WERI-Rb-1 (cell line): ENCODE results near the gene PPP5C.

Experiments used
- DNase-seq: peaks from one replicate; pipeline ENCODE4 v3.0.0-alpha.2; 2020
- H3K27ac ChIP-seq: fragments of 250-450 bp; sonication (Bioruptor Pico); 2 replicates; pipeline ENCODE4 v1.5.1; 2020; ENCODE audit warnings: mild to moderate bottlenecking, moderate library complexity
- H3K27me3 ChIP-seq: fragments of 250-450 bp; sonication (Bioruptor Pico); 2 replicates; pipeline ENCODE4 v1.5.1; 2021; ENCODE audit warnings: mild to moderate bottlenecking, low read depth, moderate library complexity; ENCODE audit not compliant: insufficient read depth, severe bottlenecking
- H3K36me3 ChIP-seq: fragments of 250-450 bp; sonication (Bioruptor Pico); 2 replicates; pipeline ENCODE4 v1.5.1; 2020; ENCODE audit warnings: mild to moderate bottlenecking, moderate library complexity
- H3K4me3 ChIP-seq: 2 replicates; pipeline ENCODE4 v1.5.1; 2011; ENCODE audit warnings: low read depth, mild to moderate bottlenecking, control low read depth, low read length
- H3K9me3 ChIP-seq: fragments of 250-450 bp; sonication (Bioruptor Pico); 2 replicates; pipeline ENCODE4 v1.5.1; 2021; ENCODE audit warnings: mild to moderate bottlenecking, moderate library complexity; ENCODE audit not compliant: severe bottlenecking
- TF ChIP-seq, protein P1 (sequence below): IDR thresholded peaks from 2 replicates; pipeline ENCODE4 v1.5.1; 2011; ENCODE audit warnings: low read depth, mild to moderate bottlenecking, control low read depth, inconsistent platforms, low read length

The PPP5C gene

DNA sequence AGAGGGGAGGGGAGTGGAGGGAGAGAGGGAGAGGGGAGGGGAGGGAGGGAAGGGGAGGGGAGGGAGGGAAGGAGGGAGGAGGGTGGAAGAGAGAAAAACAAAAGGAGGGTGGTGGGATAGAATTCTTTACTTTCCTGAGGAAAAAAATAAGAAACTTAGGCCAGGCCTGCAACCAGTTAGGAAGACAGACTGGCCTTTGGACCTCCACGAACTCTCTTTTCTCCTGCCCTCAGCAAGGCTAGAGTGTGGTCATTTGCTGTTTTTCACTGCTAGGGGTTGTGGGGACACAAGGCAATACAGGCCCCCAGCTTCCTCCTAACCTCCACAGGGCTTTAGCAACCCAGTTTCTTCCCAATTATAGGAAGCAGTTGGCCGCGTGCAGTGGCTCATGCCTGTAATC, 62.3 kb downstream of the PPP5C start:
- no peaks in the 10 kb centered on the region for H3K27me3 ChIP-seq
- no peaks in the 10 kb centered on the region for H3K36me3 ChIP-seq
- no peak overlapping the region for H3K4me3 ChIP-seq
- TF ChIP-seq, protein P1, sequence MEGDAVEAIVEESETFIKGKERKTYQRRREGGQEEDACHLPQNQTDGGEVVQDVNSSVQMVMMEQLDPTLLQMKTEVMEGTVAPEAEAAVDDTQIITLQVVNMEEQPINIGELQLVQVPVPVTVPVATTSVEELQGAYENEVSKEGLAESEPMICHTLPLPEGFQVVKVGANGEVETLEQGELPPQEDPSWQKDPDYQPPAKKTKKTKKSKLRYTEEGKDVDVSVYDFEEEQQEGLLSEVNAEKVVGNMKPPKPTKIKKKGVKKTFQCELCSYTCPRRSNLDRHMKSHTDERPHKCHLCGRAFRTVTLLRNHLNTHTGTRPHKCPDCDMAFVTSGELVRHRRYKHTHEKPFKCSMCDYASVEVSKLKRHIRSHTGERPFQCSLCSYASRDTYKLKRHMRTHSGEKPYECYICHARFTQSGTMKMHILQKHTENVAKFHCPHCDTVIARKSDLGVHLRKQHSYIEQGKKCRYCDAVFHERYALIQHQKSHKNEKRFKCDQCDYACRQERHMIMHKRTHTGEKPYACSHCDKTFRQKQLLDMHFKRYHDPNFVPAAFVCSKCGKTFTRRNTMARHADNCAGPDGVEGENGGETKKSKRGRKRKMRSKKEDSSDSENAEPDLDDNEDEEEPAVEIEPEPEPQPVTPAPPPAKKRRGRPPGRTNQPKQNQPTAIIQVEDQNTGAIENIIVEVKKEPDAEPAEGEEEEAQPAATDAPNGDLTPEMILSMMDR: no peak
- no peaks in the 10 kb centered on the region for H3K9me3 ChIP-seq
- DNase-seq: no peak
- H3K27ac ChIP-seq: peak overlapping the region; percentile 31; the same call in 1 of the 2 replicates

DNA sequence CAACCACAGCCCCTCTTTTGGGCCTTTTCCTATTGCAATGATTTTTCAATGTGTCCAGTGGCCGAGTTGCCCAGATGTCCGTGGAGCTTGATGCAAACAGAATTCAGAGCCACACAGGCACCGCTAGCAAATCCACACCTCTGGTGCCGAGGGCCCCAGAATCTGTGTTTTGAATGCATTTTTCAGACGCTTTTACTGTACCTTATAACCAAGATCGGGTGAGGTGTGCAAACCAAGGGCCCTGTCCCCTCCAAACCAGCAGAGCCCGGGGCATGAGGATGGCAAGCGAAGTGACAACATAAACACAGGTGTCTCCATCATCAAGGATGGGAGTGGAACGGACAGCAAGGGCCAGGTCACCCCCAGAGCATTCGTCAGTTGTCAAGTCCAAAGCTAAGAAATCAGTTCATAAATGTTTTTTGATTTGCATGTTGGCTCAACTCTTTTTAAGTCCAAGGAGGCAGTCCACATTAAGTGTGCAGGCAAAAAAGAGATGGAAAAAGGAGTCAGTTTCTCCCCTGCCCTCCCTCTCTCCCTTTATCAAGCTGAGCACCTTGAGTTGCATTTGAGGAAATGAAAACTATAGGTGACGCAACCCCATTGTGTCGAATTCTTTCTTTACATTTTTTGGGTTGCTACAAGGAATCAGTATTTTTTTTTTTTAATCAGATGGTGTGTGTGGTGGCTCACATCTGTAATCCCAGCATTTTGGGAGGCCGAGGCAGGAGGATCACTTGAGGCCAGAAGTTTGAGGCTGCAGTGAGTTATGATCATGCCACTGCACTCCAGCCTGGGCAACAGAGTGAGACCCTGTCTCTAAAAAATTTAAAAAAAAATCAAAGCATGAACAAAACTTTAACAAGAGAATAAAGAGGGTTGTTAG, 63.6 kb downstream of the PPP5C start:
- DNase-seq: no peak
- Histone ChIP-seq H3K36me3 (no peaks in the 10 kb centered on the region), H3K4me3 (no peak overlapping the region), H3K27me3 (no peaks in the 10 kb centered on the region), H3K9me3 (no peaks in the 10 kb centered on the region), H3K27ac (no peak overlapping the region)
- TF ChIP-seq, protein P1: no peak

DNA sequence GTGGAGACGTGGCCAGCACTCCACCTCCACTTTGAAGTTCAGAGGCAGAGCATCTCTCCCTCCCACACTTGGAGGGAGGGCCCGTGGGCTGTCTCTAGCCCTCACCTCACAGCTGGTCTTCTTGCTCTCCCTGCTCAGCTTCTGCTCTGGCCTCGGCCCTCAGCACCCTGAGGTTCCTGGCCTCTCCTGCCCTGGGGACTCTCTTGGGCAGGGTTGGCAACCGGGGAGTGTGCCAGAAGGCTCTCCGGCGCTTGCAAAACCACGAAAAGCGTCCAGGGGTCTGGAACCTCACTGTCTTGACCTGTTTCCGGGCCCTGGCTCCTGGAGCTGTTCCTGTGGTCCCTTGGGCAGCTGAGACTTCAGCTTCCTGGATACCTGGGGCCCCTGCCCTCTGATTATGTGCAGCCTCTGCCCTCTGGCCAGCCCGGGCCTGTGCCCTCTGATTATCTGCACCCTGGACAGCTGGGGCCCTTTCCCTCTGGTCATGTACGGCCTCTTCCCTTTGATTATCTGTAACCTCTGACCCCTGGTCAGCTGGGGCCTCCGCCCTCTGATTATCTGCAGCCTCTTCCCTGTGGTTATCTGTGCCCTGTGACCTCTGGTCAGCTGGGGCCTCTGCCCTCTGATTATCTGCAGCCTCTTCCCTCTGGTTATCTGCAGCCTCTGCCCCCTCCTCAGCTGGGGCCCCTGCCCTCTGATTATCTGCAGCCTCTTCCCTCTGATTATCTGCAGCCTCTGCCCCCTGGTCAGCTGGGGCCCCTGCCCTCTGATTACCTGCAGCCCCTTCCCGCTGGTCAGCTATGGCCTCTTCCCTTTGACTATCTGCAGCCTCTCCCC, 64.4 kb downstream of the PPP5C start:
- H3K27ac ChIP-seq: no peak overlapping the region
- no peak for DNase-seq
- no peaks in the 10 kb centered on the region for H3K36me3 ChIP-seq
- H3K4me3 ChIP-seq: no peak overlapping the region
- no peaks in the 10 kb centered on the region for H3K27me3 ChIP-seq
- no peaks in the 10 kb centered on the region for H3K9me3 ChIP-seq
- TF ChIP-seq, protein P1: no peak

DNA sequence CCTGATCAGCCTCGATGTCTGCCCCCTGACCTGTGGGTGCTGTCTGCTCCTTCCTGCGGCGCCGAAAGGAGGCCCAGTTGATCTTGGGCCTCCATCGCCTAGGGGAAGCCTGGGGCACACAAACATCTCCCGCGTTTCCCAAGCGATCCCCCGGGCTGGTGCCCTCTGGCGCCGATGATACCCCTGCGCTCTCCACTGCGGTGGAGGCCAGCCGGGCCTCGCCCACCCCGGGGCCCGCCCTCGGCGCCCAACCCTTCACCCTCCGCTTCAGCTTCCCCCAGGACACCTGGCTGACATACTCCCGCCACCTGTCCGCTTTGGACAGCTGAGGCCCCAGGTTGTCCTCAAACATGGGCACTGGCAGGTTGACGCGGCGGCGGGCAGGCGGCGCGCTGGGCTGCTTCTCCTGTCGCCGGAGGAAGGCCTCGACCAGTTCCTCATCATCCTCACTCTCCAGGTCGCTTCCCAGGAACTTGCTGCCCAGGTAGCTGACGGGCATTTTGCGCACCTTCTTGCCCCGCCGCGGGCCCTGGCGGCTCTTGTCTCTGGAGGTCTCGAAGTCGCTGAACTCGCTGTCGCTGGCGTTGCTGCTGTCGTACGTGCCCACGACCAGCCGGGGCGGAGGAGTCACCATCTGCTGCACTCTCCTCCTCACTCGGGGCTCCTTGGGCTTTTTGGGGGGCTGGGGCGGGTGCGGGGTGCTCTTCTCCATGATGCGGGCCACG, 65.2 kb downstream of the PPP5C start:
- no peak overlapping the region for H3K4me3 ChIP-seq
- no peak for DNase-seq
- H3K27me3 ChIP-seq: no peaks in the 10 kb centered on the region
- TF ChIP-seq, protein P1: no peak
- H3K36me3 ChIP-seq: no peaks in the 10 kb centered on the region
- no peaks in the 10 kb centered on the region for H3K9me3 ChIP-seq
- no peak overlapping the region for H3K27ac ChIP-seq

DNA sequence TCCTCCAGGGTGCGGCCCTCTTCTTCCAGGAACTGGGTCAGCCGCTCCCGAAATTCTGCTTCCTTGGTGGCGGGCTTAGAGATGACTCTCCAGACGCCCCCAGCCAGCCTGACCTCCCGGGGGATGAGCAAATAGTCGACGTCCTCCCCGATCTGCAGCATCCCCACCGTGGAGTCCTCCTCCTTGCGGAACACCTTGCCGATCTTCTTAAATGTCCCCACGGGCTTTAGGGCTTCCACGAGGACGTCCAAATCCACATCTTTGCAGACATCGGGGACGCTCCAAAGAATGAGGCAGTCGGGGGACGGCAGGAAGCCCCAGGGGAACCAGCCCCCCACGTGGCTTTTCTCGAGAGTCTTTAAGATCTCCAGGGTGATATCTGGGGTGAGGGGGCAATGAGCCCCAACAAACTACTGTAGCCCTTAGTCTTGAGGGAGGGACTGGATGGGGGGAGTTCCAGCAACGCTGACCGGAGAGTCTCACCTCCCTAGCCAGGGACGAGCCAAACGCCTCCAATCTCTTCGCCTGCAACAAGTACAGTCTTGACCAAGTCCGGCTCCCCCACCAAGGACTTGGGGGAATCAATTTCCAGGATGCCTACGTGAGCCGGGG, 65.9 kb downstream of the PPP5C start:
- H3K9me3 ChIP-seq: no peaks in the 10 kb centered on the region
- no peaks in the 10 kb centered on the region for H3K36me3 ChIP-seq
- H3K4me3 ChIP-seq: no peak overlapping the region
- no peak for DNase-seq
- TF ChIP-seq, protein P1: no peak
- H3K27me3 ChIP-seq: no peaks in the 10 kb centered on the region
- H3K27ac ChIP-seq: no peak overlapping the region
